Measurements from ENCODE around the gene CHST12. TPM values are rescaled to one million over a fixed set of nuclear protein-coding genes. Genes with fewer than 3 reads are reported as not detected.

Gene CHST12
- total RNA-seq, 2 donors from 2014 or later = 5.1 to 10.6 TPM

DNA sequence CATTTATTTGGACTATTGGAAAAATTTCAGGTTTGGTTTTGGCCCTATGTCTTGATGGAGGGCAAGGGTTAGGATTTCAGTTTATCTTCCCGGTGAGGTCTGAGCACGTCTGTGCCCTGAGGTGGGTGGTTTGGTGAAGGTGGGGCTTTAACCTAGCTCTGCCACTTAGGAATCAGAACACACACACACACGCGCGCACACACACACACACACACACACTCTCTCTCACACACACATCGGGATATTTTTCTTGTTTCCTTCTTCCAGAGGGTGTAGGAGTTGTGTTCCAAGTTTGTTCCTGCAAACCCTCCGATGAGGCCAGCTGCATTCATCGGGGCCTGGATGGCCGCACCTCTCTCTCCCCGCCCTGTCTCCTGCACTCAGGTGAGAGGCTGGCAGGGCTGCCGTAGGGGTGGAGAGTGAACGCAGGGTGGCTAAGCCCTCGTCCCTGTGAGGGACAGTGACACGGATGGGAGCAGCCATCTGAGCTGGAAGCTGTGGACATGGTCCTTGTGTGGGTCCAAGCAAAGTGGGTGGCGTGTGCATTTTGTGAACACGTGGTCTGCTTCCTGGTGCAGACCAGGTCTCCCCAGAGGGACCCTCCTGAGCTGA is 34.2 kb downstream of the CHST12 start:
- H3K27ac Mint-ChIP-seq = no peak overlapping the region
- H3K27me3 Mint-ChIP-seq (ENCODE audit: low read depth) = no peaks in the 10 kb centered on the region
- H3K4me1 Mint-ChIP-seq (ENCODE audit: low read depth) = no peaks in the 10 kb centered on the region
- no peak for ATAC-seq (replicated peaks in 1 of 2)
- no peak overlapping the region for H3K4me3 Mint-ChIP-seq
- no peaks in the 10 kb centered on the region for H3K9me3 Mint-ChIP-seq
- no peak for DNase-seq
- H3K36me3 Mint-ChIP-seq (ENCODE audit: insufficient read depth in 2 of 2) = no peaks in the 10 kb centered on the region

DNA sequence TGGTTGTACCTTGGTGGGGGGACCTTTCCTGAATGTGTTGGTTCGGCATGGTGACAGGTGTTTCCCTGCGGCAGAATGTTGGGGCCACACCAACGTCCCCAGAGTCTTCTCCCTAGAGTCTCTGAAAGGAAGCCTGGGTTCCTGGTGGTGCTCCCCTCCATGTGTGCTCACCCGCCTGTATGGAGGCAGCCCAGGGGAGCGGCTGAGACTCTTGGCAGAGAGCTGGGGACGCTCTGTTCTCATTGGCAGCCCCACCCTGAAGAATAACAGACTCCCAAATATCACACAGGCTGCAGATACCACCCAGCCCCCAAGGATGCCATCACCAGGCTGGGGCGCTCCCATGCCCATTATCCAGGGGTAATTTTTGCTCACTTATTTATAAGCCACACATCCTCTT is 34.8 kb downstream of the CHST12 start:
- H3K36me3 Mint-ChIP-seq (ENCODE audit: insufficient read depth in 2 of 2) = no peaks in the 10 kb centered on the region
- H3K9me3 Mint-ChIP-seq = no peaks in the 10 kb centered on the region
- no peak for DNase-seq
- no peak overlapping the region for H3K4me3 Mint-ChIP-seq
- H3K4me1 Mint-ChIP-seq (ENCODE audit: low read depth) = no peaks in the 10 kb centered on the region
- H3K27ac Mint-ChIP-seq = no peak overlapping the region
- H3K27me3 Mint-ChIP-seq (ENCODE audit: low read depth) = no peaks in the 10 kb centered on the region
- no peak for ATAC-seq (replicated peaks in 1 of 2)

DNA sequence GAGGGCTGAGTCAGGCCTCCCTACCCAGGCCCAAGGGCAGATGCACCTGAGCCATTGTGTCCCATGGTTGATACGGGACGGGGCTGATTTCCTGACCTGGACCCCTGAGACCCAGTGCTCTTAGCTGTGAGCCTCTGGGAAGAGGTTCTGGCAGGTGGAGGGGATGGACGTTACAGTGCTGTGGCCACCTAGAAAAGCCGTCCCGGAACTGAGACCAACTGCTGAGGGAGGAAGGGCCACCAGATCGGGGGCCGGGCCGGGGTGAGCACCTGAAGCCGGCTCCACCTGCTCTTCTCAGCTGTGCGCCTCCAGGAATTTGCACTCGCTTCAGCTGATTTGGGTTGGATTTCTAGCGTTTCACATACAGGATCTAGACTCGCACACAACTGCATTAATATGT is 35.4 kb downstream of the CHST12 start:
- Mint-ChIP-seq H3K27ac (no peak overlapping the region), H3K9me3 (no peaks in the 10 kb centered on the region), H3K36me3 (ENCODE audit: insufficient read depth in 2 of 2) (no peaks in the 10 kb centered on the region), H3K4me3 (no peak overlapping the region), H3K4me1 (ENCODE audit: low read depth) (no peaks in the 10 kb centered on the region), H3K27me3 (ENCODE audit: low read depth) (no peaks in the 10 kb centered on the region)
- ATAC-seq (replicated peaks in 1 of 2) = no peak
- DNase-seq = no peak

DNA sequence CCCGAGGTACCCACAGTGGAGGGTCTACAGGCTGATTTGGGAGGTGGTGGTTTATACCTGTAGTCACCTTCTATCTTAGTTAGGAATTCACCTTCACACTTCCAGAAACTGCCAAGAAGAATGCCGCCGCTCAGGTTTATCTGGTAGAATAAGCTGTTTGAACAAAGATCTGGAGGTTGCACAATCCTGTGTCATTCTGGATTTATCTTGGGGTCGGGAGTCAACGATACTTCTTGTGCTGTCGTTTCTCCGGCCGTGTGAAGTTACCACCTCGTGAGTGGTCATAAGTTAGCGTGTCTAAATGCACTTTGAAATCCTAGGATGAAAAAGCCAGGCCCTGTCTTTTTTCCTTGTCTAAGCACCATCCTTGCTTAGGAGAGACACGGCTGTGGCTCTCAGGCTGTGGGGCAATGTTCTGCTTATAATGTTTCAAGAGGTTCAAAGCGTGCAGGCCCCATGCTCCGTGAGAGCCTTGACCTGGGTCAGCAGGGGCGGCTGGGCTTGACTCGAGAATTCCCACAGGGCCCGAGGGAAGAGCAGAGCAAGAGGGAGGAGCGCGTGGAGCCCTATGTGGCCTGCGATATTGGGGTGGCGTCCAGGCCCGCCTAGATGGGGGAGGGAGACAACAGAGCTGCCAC is 37.3 kb downstream of the CHST12 start:
- ATAC-seq (replicated peaks in 1 of 2) (no peak), DNase-seq (no peak)
- Mint-ChIP-seq H3K9me3 (no peaks in the 10 kb centered on the region), H3K4me3 (no peak overlapping the region), H3K27me3 (ENCODE audit: low read depth) (no peaks in the 10 kb centered on the region), H3K4me1 (ENCODE audit: low read depth) (no peaks in the 10 kb centered on the region), H3K27ac (no peak overlapping the region), H3K36me3 (ENCODE audit: insufficient read depth in 2 of 2) (no peaks in the 10 kb centered on the region)

DNA sequence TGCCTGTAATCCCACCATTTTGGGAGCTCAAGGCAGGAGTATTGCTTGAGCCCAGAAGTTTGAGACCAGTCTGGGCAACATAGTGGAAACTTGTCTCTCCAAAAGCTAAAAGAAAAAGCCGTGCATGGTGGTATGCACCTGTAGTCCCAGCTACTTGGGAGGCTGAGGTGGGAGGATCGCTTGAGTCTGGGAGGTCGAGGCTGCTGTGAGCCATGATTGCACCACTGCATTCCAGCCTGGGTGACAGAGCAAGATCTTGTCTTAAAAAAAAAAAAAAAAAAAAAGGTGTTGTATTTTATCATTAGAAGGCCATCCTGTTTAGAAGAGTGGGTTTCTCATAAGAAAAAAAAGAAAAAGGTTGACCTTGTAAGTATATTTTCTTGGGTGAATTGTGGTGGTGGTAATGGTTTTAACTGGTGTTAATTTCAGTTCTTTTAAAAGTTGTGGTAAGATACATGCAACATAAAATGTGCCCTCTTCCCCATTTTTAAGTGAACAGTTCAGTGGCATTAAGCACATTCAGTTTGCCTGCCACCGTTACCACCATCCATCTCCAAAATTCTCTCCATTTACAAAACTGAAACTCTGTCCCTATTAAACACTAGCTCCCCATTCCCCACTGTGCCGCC is 38.1 kb downstream of the CHST12 start:
- no peaks in the 10 kb centered on the region for H3K27me3 Mint-ChIP-seq (ENCODE audit: low read depth)
- H3K4me3 Mint-ChIP-seq = no peak overlapping the region
- DNase-seq = no peak
- H3K4me1 Mint-ChIP-seq (ENCODE audit: low read depth) = no peaks in the 10 kb centered on the region
- ATAC-seq (replicated peaks in 1 of 2) = no peak
- no peak overlapping the region for H3K27ac Mint-ChIP-seq
- no peaks in the 10 kb centered on the region for H3K36me3 Mint-ChIP-seq (ENCODE audit: insufficient read depth in 2 of 2)
- no peaks in the 10 kb centered on the region for H3K9me3 Mint-ChIP-seq

DNA sequence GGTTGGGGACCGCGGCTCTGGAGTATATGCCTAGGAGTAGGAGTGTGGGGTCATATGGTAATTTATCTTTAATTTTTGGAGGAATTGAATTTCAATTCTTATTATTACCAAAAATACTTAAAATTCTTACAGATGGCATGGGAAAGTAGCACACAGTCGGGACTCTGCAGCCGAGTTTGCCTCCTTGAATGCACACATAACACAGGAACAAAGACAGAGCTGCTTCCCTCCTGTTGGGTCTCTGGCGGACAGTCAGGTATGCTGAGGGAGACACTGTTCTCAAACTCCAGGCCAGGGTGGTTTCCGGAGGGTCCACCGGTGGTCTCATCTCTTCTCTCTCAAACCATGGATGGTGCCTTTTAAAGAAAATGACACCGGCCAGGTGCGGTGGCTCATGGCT is 40.1 kb downstream of the CHST12 start:
- Mint-ChIP-seq H3K27ac (no peak overlapping the region), H3K9me3 (no peaks in the 10 kb centered on the region)

DNA sequence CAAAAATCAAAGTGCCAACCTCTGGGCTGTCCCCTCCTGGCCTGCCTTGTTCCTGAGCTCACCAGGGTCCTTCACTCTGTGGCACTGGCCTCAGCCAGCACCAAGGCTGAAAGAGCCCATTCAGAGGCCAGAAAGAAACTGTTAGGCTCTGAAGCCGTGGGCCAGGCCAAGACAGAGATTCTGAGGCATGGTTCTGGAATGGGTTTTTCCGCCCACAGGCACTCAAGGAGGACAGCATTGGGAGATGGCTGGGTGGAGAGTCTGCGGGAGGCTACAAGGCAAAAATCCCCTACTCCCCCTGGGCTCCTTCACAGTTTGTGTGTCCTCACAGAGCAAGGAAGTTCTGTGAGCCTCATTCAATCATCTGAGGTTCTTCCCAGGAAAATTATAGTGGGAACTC is 41.1 kb downstream of the CHST12 start:
- DNase-seq (no peak), ATAC-seq (replicated peaks in 1 of 2) (no peak)
- no peak overlapping the region for H3K27ac Mint-ChIP-seq
- no peaks in the 10 kb centered on the region for H3K27me3 Mint-ChIP-seq (ENCODE audit: low read depth)
- no peaks in the 10 kb centered on the region for H3K4me1 Mint-ChIP-seq (ENCODE audit: low read depth)
- H3K4me3 Mint-ChIP-seq = no peak overlapping the region
- H3K9me3 Mint-ChIP-seq = no peaks in the 10 kb centered on the region
- H3K36me3 Mint-ChIP-seq (ENCODE audit: insufficient read depth in 2 of 2) = no peaks in the 10 kb centered on the region

More for the DNA sequence above, 40.1 kb downstream of the CHST12 start:
- Mint-ChIP-seq H3K27me3 (ENCODE audit: low read depth) (no peaks in the 10 kb centered on the region), H3K4me1 (ENCODE audit: low read depth) (no peaks in the 10 kb centered on the region), H3K36me3 (ENCODE audit: insufficient read depth in 2 of 2) (no peaks in the 10 kb centered on the region), H3K4me3 (no peak overlapping the region)
- ATAC-seq (replicated peaks in 1 of 2) (no peak), DNase-seq (no peak)

DNA sequence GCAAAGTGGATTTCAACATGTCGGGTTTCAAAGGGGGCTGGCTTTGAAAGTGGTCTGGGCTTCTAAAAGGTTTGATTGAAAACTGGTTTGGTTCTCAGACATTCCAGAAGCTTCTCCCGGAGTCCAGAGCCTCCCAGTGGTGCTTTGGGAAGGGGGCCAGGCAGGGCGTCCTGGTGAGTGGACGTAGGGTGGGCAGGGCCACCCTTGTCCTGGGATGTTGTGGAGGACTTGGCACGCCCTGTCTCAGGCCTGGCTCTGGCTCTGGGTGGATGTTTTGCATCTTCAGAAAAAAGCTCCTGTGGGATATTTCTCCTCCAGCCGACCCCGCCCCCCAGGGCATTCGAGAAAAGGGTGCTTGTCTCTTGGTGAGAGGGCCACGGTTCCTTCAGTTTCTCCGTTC is 41.6 kb downstream of the CHST12 start:
- H3K27me3 Mint-ChIP-seq (ENCODE audit: low read depth) = no peaks in the 10 kb centered on the region
- ATAC-seq (replicated peaks in 1 of 2) = no peak

DNA sequence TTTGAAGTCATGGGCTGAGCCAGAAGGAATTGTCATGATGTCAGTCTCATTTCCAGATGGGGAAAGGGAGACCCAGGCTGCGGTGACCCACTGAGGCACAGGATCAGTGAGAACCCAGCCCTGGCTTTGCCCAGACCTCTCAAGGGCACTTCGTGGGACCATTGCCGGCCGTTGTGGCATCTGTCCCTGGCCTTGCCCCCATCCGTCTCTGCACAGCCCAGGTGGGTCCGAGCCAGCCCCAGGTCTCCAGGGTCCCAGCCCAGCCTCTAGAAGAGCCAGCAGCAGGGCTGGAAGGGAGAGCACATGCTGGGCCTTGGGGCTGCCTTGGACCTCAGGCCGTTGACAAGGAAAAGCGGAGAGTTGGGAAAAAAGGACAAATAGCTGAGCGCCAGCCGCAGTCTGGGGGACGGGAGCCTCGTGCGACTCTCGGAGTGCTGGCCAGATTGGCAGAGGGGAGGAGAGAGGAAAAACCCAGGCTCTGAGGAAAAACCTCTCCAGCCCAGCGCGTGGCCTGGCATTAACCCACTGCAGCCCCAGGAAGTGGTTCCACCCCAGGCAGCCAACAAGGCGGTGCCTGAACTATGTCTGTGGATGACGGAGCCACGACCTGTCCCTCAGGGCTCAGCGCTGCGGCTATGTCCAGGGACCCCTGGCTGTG is 42.6 kb downstream of the CHST12 start:
- H3K36me3 Mint-ChIP-seq (ENCODE audit: insufficient read depth in 2 of 2) = no peaks in the 10 kb centered on the region
- no peak overlapping the region for H3K4me3 Mint-ChIP-seq
- no peak overlapping the region for H3K27ac Mint-ChIP-seq
- H3K9me3 Mint-ChIP-seq = no peaks in the 10 kb centered on the region
- ATAC-seq (replicated peaks in 1 of 2) (no peak), DNase-seq (no peak)
- H3K4me1 Mint-ChIP-seq (ENCODE audit: low read depth) = no peaks in the 10 kb centered on the region
- no peaks in the 10 kb centered on the region for H3K27me3 Mint-ChIP-seq (ENCODE audit: low read depth)

More for the DNA sequence above, 41.6 kb downstream of the CHST12 start:
- Mint-ChIP-seq H3K27ac (no peak overlapping the region), H3K36me3 (ENCODE audit: insufficient read depth in 2 of 2) (no peaks in the 10 kb centered on the region), H3K4me1 (ENCODE audit: low read depth) (no peaks in the 10 kb centered on the region), H3K4me3 (no peak overlapping the region), H3K9me3 (no peaks in the 10 kb centered on the region)
- no peak for DNase-seq

DNA sequence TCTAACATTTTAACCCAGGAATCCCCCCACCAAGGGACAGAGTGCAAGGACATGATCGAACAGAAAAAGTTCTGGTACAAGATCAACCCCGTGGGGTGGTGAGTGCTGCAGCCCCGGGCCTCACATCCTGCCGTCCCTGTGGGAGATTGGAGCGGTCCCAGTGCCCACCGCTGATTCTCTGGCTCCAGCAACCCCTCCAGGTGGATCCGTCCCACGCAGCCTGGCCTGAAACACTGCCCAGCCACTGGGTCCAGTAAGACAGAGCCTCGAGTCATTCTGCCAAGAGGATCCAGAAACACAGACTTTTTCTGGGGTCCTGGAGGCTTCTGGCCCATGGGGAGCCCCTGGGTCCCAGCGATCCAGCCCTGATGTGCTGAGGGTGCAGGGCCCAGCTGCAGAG is 43.3 kb downstream of the CHST12 start:
- Mint-ChIP-seq H3K27me3 (ENCODE audit: low read depth) (no peaks in the 10 kb centered on the region), H3K4me3 (no peak overlapping the region), H3K9me3 (no peaks in the 10 kb centered on the region), H3K4me1 (ENCODE audit: low read depth) (peaks cover under 1% of the 10 kb centered on the region), H3K27ac (no peak overlapping the region), H3K36me3 (ENCODE audit: insufficient read depth in 2 of 2) (no peaks in the 10 kb centered on the region)
- ATAC-seq (replicated peaks in 1 of 2) (no peak), DNase-seq (no peak)

DNA sequence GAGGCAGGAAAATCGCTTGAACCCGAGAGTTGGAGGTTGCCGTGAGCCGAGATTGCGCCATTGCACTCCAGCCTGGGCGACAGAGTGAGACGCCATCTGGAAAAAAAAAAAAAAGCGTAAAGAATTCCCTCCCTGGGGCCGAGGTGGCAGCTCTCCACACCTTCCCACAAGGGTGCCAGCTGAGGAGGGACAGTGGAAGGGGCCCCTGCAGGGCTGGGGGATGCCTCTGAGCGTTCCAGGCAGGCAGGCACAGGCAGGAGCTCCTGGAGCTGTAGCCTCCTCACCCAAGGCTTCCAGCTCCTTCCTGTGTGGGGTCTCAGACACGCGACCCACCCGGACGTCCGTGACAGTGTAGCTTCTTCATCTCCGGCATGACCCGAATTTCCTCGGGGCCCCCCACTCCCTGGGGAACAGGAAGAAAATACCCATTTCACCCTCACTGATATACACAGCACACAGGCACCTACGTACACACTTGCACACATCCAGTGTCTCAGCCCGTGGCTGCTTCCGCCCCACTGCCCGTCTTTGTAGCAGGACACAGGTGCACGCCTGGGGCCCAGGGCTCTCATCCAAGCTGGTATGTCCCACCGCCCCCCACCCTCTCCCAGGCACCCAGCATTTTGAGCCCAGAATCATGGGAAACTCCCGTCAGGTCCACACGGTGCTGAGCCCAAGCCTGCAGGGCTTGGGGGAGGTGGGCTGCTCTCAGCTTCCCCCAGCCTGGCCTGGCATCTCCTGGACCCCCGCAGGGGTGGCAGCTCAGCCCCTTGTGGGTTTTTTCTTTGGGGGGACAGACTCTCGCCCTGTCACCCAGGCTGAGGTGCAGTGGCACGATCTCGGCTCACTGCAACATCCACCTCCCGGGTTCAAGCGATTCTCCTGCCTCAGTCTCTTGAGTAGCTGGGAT is 47.0 kb downstream of the CHST12 start:
- no peak overlapping the region for H3K27ac Mint-ChIP-seq
- H3K4me3 Mint-ChIP-seq = no peak overlapping the region
- H3K27me3 Mint-ChIP-seq (ENCODE audit: low read depth) = no peaks in the 10 kb centered on the region
- no peak for DNase-seq
- H3K36me3 Mint-ChIP-seq (ENCODE audit: insufficient read depth in 2 of 2) = no peaks in the 10 kb centered on the region
- no peak for ATAC-seq (replicated peaks in 1 of 2)
- no peaks in the 10 kb centered on the region for H3K9me3 Mint-ChIP-seq
- H3K4me1 Mint-ChIP-seq (ENCODE audit: low read depth) = peaks cover 9% of the 10 kb centered on the region

DNA sequence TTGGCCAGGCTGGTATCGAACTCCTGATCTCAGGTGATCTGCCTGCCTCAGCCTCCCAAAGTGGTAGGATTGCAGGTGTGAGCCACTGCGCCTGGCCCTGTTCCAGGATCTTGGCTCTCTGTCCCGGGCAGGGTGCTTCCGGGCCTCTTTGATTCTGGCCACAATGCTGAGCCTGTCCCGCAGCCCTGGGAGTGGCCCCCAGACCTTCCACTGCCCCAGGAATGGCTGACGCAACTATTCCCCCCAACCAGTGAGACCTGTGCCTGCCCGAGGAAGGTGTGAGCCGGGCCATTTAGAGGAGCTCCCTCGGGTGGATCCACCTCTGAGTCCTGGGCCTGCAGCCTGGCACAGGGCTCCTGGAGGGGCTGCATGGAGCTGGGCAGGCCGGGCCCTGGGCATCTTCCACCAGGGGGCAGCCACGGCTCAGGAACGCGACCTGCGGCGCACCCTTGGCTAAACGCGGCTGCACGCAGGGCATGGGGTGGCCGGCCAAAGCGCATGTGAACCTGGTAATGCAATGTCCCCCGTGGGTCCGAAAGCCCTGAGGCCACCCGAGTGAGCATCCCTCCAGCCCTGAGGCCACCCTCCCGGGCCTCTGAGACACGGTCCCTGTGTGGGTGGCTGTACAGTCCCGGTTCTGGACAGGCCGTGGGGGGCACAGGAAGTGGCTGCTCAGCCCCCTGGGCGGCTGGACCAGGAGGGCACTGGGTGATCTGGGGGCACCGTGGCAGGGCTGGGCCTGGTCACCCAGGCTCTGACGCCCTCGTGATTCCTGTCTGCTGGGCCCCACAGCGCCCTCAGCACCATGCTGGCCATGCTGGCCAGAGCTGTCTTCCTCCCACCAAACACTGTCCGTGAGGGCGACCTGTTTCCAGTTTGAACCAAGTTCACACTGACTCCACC is 48.0 kb downstream of the CHST12 start:
- Mint-ChIP-seq H3K27me3 (ENCODE audit: low read depth) (no peaks in the 10 kb centered on the region), H3K4me3 (peak overlapping the region; percentile 73 to 79), H3K36me3 (ENCODE audit: insufficient read depth in 2 of 2) (no peaks in the 10 kb centered on the region), H3K27ac (no peak overlapping the region), H3K9me3 (no peaks in the 10 kb centered on the region), H3K4me1 (ENCODE audit: low read depth) (peaks cover 9% of the 10 kb centered on the region)
- peak; percentile 86 to 89 for DNase-seq
- peak; percentile 96 to 97 for ATAC-seq (replicated peaks in 1 of 2)

Measured in activated T-cell treated with anti-CD3 and anti-CD28 coated beads, Interleukin-2, amount 50 U/mL, for 72 hours (primary cell).